ENCODE data around the gene TES.

GRCh38 chr7:116291937-116292336 lies 81.6 kb downstream of the TES start:
- TF ChIP-seq CTCF (optimal IDR thresholded peaks at IDR 0.05 in 1 of 3, IDR thresholded peaks at IDR 0.05 in 1 of 3, conservative IDR thresholded peaks at IDR 0.05 in 1 of 3; ENCODE audit: extremely low read depth in 1 of 3, insufficient read depth in 2 of 3, low read length in 3 of 3) (no peak), EZH2 (IDR thresholded peaks at IDR 0.05; ENCODE audit: low read length) (no peak)
